ENCODE results near the gene GPR137. TPM values are rescaled to one million over a fixed set of nuclear protein-coding genes. Genes with fewer than 3 reads are reported as not detected.
A peak's percentile ranks its signal among the peaks of the same experiment; 100 is the strongest.

The GPR137 gene
- total RNA-seq, 1 donor from 2014 or later, result 55.9 TPM

DNA sequence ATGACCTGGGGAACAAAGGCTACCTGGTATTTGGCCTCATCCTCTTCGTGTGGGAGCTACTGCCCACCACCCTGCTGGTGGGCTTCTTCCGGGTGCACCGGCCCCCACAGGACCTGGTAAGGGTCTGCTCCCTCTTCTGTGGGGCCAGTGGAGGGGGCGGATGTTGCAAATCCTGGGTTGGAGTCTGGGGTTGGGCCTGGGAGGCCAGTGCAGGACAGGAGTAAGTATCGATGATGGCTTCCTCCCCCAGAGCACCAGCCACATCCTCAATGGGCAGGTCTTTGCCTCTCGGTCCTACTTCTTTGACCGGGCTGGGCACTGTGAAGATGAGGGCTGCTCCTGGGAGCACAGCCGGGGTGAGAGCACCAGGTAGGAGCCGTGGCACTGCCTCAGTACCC, 2.7 kb downstream of the GPR137 start:
- Mint-ChIP-seq H3K27ac (ENCODE audit: unreplicated experiment) (no peak overlapping the region), H3K4me1 (peaks cover 16% of the 10 kb centered on the region), H3K36me3 (ENCODE audit: low read depth) (no peaks in the 10 kb centered on the region), H3K9me3 (no peaks in the 10 kb centered on the region), H3K4me3 (peak overlapping the region; percentile 23), H3K27me3 (ENCODE audit: low read depth) (peaks cover 44% of the 10 kb centered on the region)
- TF ChIP-seq, protein P1, sequence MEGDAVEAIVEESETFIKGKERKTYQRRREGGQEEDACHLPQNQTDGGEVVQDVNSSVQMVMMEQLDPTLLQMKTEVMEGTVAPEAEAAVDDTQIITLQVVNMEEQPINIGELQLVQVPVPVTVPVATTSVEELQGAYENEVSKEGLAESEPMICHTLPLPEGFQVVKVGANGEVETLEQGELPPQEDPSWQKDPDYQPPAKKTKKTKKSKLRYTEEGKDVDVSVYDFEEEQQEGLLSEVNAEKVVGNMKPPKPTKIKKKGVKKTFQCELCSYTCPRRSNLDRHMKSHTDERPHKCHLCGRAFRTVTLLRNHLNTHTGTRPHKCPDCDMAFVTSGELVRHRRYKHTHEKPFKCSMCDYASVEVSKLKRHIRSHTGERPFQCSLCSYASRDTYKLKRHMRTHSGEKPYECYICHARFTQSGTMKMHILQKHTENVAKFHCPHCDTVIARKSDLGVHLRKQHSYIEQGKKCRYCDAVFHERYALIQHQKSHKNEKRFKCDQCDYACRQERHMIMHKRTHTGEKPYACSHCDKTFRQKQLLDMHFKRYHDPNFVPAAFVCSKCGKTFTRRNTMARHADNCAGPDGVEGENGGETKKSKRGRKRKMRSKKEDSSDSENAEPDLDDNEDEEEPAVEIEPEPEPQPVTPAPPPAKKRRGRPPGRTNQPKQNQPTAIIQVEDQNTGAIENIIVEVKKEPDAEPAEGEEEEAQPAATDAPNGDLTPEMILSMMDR (conservative IDR thresholded peaks at IDR 0.05), result no peak
- no peak for DNase-seq (ENCODE audit: low read depth, low spot score)

DNA sequence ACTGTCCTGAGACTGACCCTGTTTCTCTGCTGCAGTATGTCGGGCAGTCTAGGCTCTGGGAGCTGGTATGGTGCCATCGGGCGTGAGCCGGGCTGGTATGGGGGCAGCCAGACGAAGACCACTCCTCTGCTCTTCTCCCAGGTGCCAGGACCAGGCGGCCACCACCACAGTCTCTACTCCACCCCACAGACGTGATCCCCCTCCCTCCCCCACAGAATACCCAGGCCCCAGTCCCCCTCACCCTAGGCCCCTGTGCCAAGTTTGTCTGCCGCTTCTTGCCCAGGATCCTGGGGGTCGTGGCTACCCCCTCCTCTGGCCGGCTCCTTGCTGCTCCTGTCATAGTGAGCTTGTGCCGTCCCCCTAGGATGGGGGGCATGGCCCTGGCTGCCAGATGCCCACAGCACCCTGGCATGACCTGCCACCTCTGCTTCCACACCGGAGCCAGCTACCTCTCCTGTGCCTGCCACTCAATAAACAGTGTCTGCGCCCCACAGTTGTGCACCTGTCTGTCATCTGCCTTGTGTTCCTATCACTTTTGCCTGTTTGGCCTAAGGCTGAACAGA, 3.4 kb downstream of the GPR137 start:
- H3K27ac Mint-ChIP-seq (ENCODE audit: unreplicated experiment), result no peak overlapping the region
- peak overlapping the region; percentile 77 for H3K4me3 Mint-ChIP-seq
- H3K4me1 Mint-ChIP-seq, result peaks cover 16% of the 10 kb centered on the region
- TF ChIP-seq, protein P1 (conservative IDR thresholded peaks at IDR 0.05), result no peak
- no peak for DNase-seq (ENCODE audit: low read depth, low spot score)
- H3K9me3 Mint-ChIP-seq, result no peaks in the 10 kb centered on the region
- peaks cover 51% of the 10 kb centered on the region for H3K27me3 Mint-ChIP-seq (ENCODE audit: low read depth)
- no peaks in the 10 kb centered on the region for H3K36me3 Mint-ChIP-seq (ENCODE audit: low read depth)

DNA sequence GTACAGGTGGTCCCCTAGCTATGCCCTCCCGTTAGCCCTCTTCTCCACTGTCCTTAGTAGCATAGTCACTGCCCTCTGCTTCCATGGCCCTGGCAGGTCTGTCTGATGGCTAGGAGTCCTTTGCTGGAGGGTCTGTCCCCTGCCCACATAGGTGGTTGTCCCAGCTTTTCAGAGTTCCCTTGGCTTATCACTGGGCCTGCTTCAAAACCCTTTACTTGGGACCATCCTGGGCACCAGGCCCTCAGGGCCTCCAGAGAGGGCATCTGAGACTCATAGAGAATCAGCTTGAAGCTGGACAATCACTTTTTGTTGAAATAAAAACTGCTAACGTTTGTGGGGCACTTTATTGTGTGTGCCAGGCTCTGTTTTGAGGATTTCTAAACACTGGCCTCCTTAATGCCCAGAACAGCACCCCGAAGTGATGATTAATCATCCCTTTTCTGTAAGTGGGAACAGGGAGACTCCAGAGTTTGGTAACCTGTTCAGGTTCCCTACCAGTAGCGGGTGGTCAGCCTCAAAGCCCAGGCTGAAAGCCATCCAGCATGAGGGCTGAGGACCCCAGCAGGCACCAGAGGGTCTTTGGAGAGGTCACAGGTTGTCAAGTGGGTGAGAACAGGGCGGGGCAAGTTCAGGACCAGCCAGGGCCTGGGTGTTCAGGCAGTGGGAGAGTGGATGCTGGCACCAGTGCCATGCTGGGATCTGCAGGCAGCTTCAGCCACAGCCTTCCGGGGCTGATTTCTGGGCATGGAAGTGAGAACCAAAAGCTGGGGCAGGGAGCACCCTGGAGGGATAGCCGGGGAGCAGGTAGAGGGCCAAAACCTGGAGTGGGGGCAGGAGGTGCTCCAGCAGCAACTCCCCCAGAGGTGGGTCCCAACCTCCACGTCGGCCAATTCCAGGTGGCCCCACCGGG, 5.0 kb downstream of the GPR137 start:
- peak overlapping the region; percentile 66 for H3K4me3 Mint-ChIP-seq
- no peaks in the 10 kb centered on the region for H3K36me3 Mint-ChIP-seq (ENCODE audit: low read depth)
- no peaks in the 10 kb centered on the region for H3K9me3 Mint-ChIP-seq
- H3K27me3 Mint-ChIP-seq (ENCODE audit: low read depth), result peaks cover 67% of the 10 kb centered on the region
- no peak overlapping the region for H3K27ac Mint-ChIP-seq (ENCODE audit: unreplicated experiment)
- TF ChIP-seq, protein P1 (conservative IDR thresholded peaks at IDR 0.05), result no peak
- peaks cover 25% of the 10 kb centered on the region for H3K4me1 Mint-ChIP-seq
- no peak for DNase-seq (ENCODE audit: low read depth, low spot score)

DNA sequence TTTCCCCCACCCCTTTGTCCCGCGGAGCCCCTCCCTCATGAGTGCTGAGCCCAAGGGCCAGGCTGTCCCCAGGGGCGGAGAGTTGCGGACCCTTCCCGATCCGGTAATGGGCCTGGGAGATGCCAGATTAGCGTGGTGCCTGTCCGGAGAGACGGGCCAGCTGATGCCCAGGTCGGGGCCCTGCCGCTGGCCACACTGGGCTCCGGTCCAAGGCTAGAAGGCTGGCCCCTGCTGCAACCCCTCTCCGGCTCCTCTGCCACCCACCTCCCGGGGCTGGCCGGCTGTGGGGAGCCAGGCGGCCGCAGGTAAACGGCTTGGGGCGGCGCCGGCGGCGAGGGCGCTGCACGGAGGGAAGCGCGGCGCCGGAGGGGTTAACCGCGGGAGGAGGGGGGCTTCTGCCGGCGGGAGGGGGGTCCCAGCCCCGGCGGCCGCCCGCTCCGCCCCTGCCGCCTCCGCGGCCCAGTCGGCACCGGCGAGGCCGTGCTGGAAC, 5.7 kb downstream of the GPR137 start, which contains the start of gene KCNK4:
Gene KCNK4, plus strand, starts transcription at position 41 of the 490 bp plus-strand sequence. CDS start 1,717 bp downstream, outside the sequence.
- TF ChIP-seq, protein P1 (conservative IDR thresholded peaks at IDR 0.05), result no peak
- peak within 1 kb of the TSS; percentile 66 for H3K4me3 Mint-ChIP-seq
- no peak within 1 kb of the TSS for H3K27ac Mint-ChIP-seq (ENCODE audit: unreplicated experiment)
- no peak for DNase-seq (ENCODE audit: low read depth, low spot score)
- H3K4me1 Mint-ChIP-seq, result peaks cover 24% of the 10 kb centered on the region
- peaks cover 74% of the 10 kb centered on the region for H3K27me3 Mint-ChIP-seq (ENCODE audit: low read depth)
- H3K36me3 Mint-ChIP-seq (ENCODE audit: low read depth), result no peaks in the 10 kb centered on the region
- H3K9me3 Mint-ChIP-seq, result no peaks in the 10 kb centered on the region

DNA sequence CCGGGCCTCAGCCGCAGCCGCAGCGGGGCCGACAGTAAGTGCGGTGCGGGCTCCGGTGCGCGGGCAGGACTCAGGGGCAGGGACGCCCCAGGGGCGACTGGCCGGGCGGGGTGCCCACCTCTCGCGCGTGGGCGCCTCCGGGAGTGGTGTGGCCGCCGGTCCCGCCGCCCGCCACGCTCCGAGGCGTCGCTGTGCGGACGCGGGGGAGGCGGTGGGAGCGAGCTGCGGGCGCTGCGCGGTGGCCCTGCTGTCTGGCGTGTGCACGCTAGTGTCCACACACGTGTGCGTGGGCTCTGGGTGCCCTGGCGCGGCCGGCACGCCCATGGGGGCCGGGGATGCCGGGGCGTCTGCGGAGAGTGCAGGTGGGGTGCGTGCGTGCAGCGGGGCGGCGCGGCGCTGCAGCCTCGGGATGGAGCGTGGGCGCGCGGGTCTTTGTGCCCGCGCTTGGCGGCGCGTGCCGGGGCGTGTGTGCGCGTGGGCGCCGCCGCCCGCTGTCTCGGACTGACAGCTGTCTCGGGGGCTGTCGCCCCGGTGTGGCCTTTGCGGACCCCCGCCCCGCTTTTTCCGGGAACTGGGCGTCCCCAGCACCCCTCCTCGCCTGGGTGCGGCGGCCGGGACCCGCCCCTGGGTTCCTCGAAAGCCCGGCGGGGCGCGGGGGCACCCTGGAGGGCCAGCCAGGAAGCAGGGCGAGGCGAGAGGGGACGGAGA, 6.3 kb downstream of the GPR137 start:
- no peak overlapping the region for H3K27ac Mint-ChIP-seq (ENCODE audit: unreplicated experiment)
- DNase-seq (ENCODE audit: low read depth, low spot score), result no peak
- H3K4me1 Mint-ChIP-seq, result peaks cover 18% of the 10 kb centered on the region
- H3K27me3 Mint-ChIP-seq (ENCODE audit: low read depth), result peaks cover 77% of the 10 kb centered on the region
- H3K9me3 Mint-ChIP-seq, result no peaks in the 10 kb centered on the region
- no peak overlapping the region for H3K4me3 Mint-ChIP-seq
- TF ChIP-seq, protein P1 (conservative IDR thresholded peaks at IDR 0.05), result no peak
- no peaks in the 10 kb centered on the region for H3K36me3 Mint-ChIP-seq (ENCODE audit: low read depth)

All from neural crest cell (in vitro differentiated cells).